Transverse colon (tissue), 4 donors: ENCODE measurements around the gene WNT2B. TPM values are rescaled to one million over a fixed set of nuclear protein-coding genes. Genes with fewer than 3 reads are reported as not detected.

Experiments
- DNase-seq: peaks from one replicate; pipeline ENCODE4 v3.0.0-alpha.2; 2019
- H3K27ac ChIP-seq, 4 donors: fragments of 200-600 bp; sonication (generic); 2 replicates each; pipeline ENCODE4 v1.5.1; 2016 to 2018; ENCODE audit warnings: inconsistent platforms in 4 of 4
- H3K27me3 ChIP-seq: fragments of 200-600 bp; sonication (generic); 2 replicates; pipeline ENCODE4 v1.5.1; 2017; ENCODE audit warnings: inconsistent platforms
- H3K36me3 ChIP-seq, 4 donors: fragments of 200-600 bp; sonication (generic); 2 replicates each; pipeline ENCODE4 v1.5.1; 2017 to 2019; ENCODE audit warnings: inconsistent platforms in 4 of 4
- H3K4me1 ChIP-seq, 4 donors: fragments of 200-600 bp; sonication (generic); 2 replicates each; pipeline ENCODE4 v1.5.1; 2017 to 2020; ENCODE audit warnings: inconsistent platforms in 4 of 4
- H3K4me3 ChIP-seq, 4 donors: fragments of 200-600 bp; sonication (generic); 1 replicate in 1 of 4; 2 replicates in 3 of 4; pipeline versions ENCODE4 v1.5.1 to v1.6.1; 2017 to 2019; ENCODE audit warnings: inconsistent platforms in 4 of 4
- H3K9me3 ChIP-seq, 2 donors: fragments of 200-600 bp; sonication (generic); 2 replicates each; pipeline ENCODE4 v1.5.1; 2017 to 2019; ENCODE audit warnings: inconsistent platforms in 2 of 2
- CTCF ChIP-seq, 5 experiments: fragments of 200-600 bp in 3 of 5; fragments of 450-650 bp in 2 of 5; sonication (generic) in 3 of 5; IDR thresholded peaks; 1 replicate in 2 of 5; 2 replicates in 3 of 5; pipeline ENCODE4 v1.5.1; 2016 to 2017; ENCODE audit warnings: antibody characterized with exemption in 5 of 5, inconsistent platforms in 3 of 5, mild to moderate bottlenecking in 2 of 5, moderate library complexity in 1 of 5
- EP300 ChIP-seq: sonication (generic); formaldehyde crosslinking; IDR thresholded peaks from one replicate; pipeline ENCODE4 v1.6.1; 2017; ENCODE audit warnings: antibody characterized with exemption, low read depth
- POLR2A ChIP-seq: fragments of 450-650 bp; IDR thresholded peaks from one replicate; pipeline ENCODE4 v1.6.1; 2016; ENCODE audit warnings: antibody characterized with exemption, mild to moderate bottlenecking, moderate library complexity
- POLR2AphosphoS5 ChIP-seq, 3 donors: sonication (generic); formaldehyde crosslinking; IDR thresholded peaks; one replicate each; pipeline ENCODE4 v1.6.1; 2016; ENCODE audit warnings: antibody characterized with exemption in 3 of 3
- WGBS, 2 donors: methylation state at CpG; one replicate each; pipeline ENCODE4 v1.1.5; 2018; ENCODE audit warnings: low coverage in 1 of 2; 5-methylcytosine and 5-hydroxymethylcytosine counted together
- in situ Hi-C, 4 donors: fragments of 200-750 bp; cut with MboI; loops; one replicate each; pipeline versions ENCODE4 v1.15.0 to v1.15.1; 2017; ENCODE audit warnings: low sequenced_read_pairs in 3 of 4, low pct_ligation_motif_present in 1 of 4, low pct_unique_long_range_greater_than_20kb in 1 of 4
- intact Hi-C: fragments of 100-400 bp; cut with DNase I; formaldehyde crosslinking; loops from one replicate; pipeline ENCODE4 v1.15.1; 2023; ENCODE audit warnings: low total_unique reads
- total RNA-seq, 4 donors: library from RNA; depleted of rRNA; stranded (reverse); fragments of >200 nt; gene quantifications; one replicate each; pipeline ENCODE4 v1.1.0, GENCODE V29; 2016

Gene WNT2B
- total RNA-seq, 4 donors from 2014 or later = 7.9 to 17.3 (median 10.0) TPM

- TF ChIP-seq POLR2A (no peak), CTCF (IDR thresholded peaks at IDR 0.05) (no peak), EP300 (no peak), POLR2AphosphoS5 (IDR thresholded peaks at IDR 0.05) (no peak)
- H3K4me1 ChIP-seq = peaks cover 0 to 11% (median 3%) of the 10 kb centered on the region in 4 donors
- H3K36me3 ChIP-seq = peaks cover 0 to 10% (median 0%) of the 10 kb centered on the region in 4 donors
- intact Hi-C loops = no loop called here
- no peak for DNase-seq
- in situ Hi-C loops = no loop called here
- H3K4me3 ChIP-seq = no peak overlapping the region
- no peaks in the 10 kb centered on the region for H3K9me3 ChIP-seq
- H3K27ac ChIP-seq = no peak overlapping the region
- H3K27me3 ChIP-seq = no peaks in the 10 kb centered on the region
- WGBS, 2 donors = 67 to 70% methylated on average over 1 of the region's 1 CpG
Measured at GRCh38 chr1:112557385-112557784, 48.6 kb downstream of the WNT2B start.

DNA sequence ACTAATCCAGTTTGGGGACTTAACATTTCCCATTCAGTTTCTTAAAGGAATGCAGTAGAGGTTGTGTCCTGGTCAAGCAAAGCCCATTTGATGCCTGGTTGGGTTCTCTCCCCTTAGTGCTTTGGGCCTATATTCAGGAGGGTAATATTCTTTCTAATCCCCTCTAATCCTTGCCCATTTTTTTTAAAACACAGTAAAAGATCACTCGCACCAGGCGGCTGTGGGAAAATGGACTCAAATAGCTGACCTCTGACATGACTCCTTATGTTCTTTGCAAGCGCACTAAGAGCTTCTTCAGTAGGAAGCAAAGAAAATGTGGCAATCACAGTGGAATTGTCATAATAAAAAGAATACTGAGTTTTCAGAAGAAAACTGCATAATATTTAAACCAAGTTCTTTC lies 49.9 kb downstream of the WNT2B start:
- H3K4me3 ChIP-seq = no peak overlapping the region
- no peaks in the 10 kb centered on the region for H3K9me3 ChIP-seq
- peaks cover 0 to 10% (median 0%) of the 10 kb centered on the region in 4 donors for H3K36me3 ChIP-seq
- H3K27ac ChIP-seq = no peak overlapping the region
- DNase-seq = no peak
- no peaks in the 10 kb centered on the region for H3K27me3 ChIP-seq
- H3K4me1 ChIP-seq = peaks cover 0 to 11% (median 3%) of the 10 kb centered on the region in 4 donors
- 92 to 100% methylated on average over 3 of the region's 3 CpGs for WGBS, 2 donors
- in situ Hi-C loops = no loop called here
- no peak for TF ChIP-seq CTCF (IDR thresholded peaks at IDR 0.05)
- no peak for TF ChIP-seq POLR2AphosphoS5 (IDR thresholded peaks at IDR 0.05)
- TF ChIP-seq POLR2A = no peak
- TF ChIP-seq EP300 = no peak
- intact Hi-C loops = no loop called here

DNA sequence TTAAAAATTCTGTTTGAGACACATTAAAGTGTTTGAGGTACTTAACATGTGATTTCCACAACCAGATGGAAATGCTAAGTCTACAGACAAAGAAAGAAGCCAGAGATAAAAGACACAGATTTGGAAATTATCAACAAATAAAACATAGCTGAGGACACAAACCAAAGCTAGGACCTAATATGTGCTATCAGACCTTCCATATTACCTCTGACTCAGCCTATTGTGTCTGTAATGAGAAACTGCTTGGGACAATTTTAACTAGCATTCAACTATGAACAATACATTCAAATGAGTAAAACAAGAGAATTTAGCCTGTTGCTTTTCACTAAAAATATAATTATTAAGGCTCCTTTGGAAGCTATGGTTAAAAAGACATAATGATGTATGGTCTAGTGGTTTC lies 54.6 kb downstream of the WNT2B start:
- H3K9me3 ChIP-seq = no peaks in the 10 kb centered on the region
- no peak overlapping the region for H3K4me3 ChIP-seq
- no peak for DNase-seq
- H3K27ac ChIP-seq = no peak overlapping the region
- no peaks in the 10 kb centered on the region for H3K27me3 ChIP-seq
- in situ Hi-C loops = no loop called here
- no peaks in the 10 kb centered on the region for H3K4me1 ChIP-seq
- H3K36me3 ChIP-seq = peaks cover 0 to 10% (median 0%) of the 10 kb centered on the region in 4 donors
- intact Hi-C loops = no loop called here
- TF ChIP-seq POLR2AphosphoS5 (IDR thresholded peaks at IDR 0.05) (no peak), POLR2A (no peak), EP300 (no peak), CTCF (IDR thresholded peaks at IDR 0.05) (no peak)

- no peaks in the 10 kb centered on the region for H3K27me3 ChIP-seq
- H3K9me3 ChIP-seq = no peaks in the 10 kb centered on the region
- WGBS, 2 donors = 86% methylated on average over 1 of the region's 1 CpG
- intact Hi-C loops = no loop called here
- no peaks in the 10 kb centered on the region for H3K4me1 ChIP-seq
- no peak overlapping the region for H3K27ac ChIP-seq
- in situ Hi-C loops = no loop called here
- no peak overlapping the region for H3K4me3 ChIP-seq
- H3K36me3 ChIP-seq = peaks cover 0 to 3% (median 0%) of the 10 kb centered on the region in 4 donors
- TF ChIP-seq CTCF (IDR thresholded peaks at IDR 0.05) (no peak), POLR2AphosphoS5 (IDR thresholded peaks at IDR 0.05) (no peak), EP300 (no peak), POLR2A (no peak)
- no peak for DNase-seq
Measured at GRCh38 chr1:112564081-112564480, 55.3 kb downstream of the WNT2B start.
